KBM-7 (cell line): ENCODE results near the gene EMP1.
A peak's percentile ranks its signal among the peaks of the same experiment; 100 is the strongest.

Source experiments
- DNase-seq: peaks from one replicate; pipeline ENCODE4 v3.0.0-alpha.2; 2015
- in situ Hi-C: fragments of 300-500 bp; cut with MboI; formaldehyde crosslinking; loops from 2 replicates; pipeline ENCODE4 v1.14.3; 2020; ENCODE audit warnings: low sequenced_read_pairs, low pct_unique_long_range_greater_than_20kb, mixed read lengths

Gene EMP1

GRCh38 chr12:13193505-13194231 is 2.9 kb upstream of the EMP1 start:
- DNase-seq: no peak
- in situ Hi-C loops: no loop called here

- DNase-seq: no peak
- in situ Hi-C loops: no loop called here
Measured at GRCh38 chr12:13194401-13195110, 2.0 kb upstream of the EMP1 start.

GRCh38 chr12:13195250-13195649 is 1.3 kb upstream of the EMP1 start:
- DNase-seq: no peak
- in situ Hi-C loops: no loop called here

GRCh38 chr12:13195785-13196129 is 769 bp upstream of the EMP1 start:
- in situ Hi-C loops: no loop called here
- no peak for DNase-seq

GRCh38 chr12:13197032-13197431 is 506 bp downstream of the EMP1 start:
- no peak for DNase-seq
- in situ Hi-C loops: no loop called here

GRCh38 chr12:13197526-13198143 is 1.1 kb downstream of the EMP1 start:
- peak; percentile 64 for DNase-seq
- in situ Hi-C loops: no loop called here

- DNase-seq: no peak
- in situ Hi-C loops: no loop called here
Measured at GRCh38 chr12:13198241-13198640, 1.7 kb downstream of the EMP1 start.

- DNase-seq: no peak
- in situ Hi-C loops: no loop called here
Measured at GRCh38 chr12:13198876-13199275, 2.4 kb downstream of the EMP1 start.

GRCh38 chr12:13199592-13199991 is 3.1 kb downstream of the EMP1 start:
- DNase-seq: no peak
- in situ Hi-C loops: no loop called here

GRCh38 chr12:13200841-13201240 is 4.3 kb downstream of the EMP1 start:
- peak; percentile 66 for DNase-seq
- in situ Hi-C loops: loop anchor here (10.0 to 25.0 kb wide), 2 partner anchors 106 to 414 kb away; partner anchors contain the start of gene APOLD1

- in situ Hi-C loops: loop anchor here (10.0 to 25.0 kb wide), 2 partner anchors 108 to 416 kb away; partner anchors contain the start of gene APOLD1
- peak; percentile 61 for DNase-seq
Measured at GRCh38 chr12:13203034-13203922, 6.8 kb downstream of the EMP1 start.

GRCh38 chr12:13204428-13204827 is 7.9 kb downstream of the EMP1 start:
- in situ Hi-C loops: loop anchor here (10.0 to 25.0 kb wide), 2 partner anchors 110 to 417 kb away; partner anchors contain the start of gene APOLD1
- DNase-seq: no peak

GRCh38 chr12:13205809-13206559 is 9.5 kb downstream of the EMP1 start:
- in situ Hi-C loops: loop anchor here (10.0 to 25.0 kb wide), 2 partner anchors 111 to 419 kb away; partner anchors contain the start of gene APOLD1
- DNase-seq: peak; percentile 77

GRCh38 chr12:13206560-13206897 is 10.0 kb downstream of the EMP1 start:
- in situ Hi-C loops: loop anchor here (10.0 to 25.0 kb wide), 2 partner anchors 112 to 419 kb away; partner anchors contain the start of gene APOLD1
- no peak for DNase-seq

GRCh38 chr12:13208533-13209435 is 12.3 kb downstream of the EMP1 start:
- in situ Hi-C loops: loop anchor here (10.0 to 25.0 kb wide), 2 partner anchors 114 to 421 kb away; partner anchors contain the start of gene APOLD1
- DNase-seq: peak; percentile 59

- in situ Hi-C loops: loop anchor here (10.0 to 25.0 kb wide), 2 partner anchors 115 to 422 kb away; partner anchors contain the start of gene APOLD1
- DNase-seq: no peak
Measured at GRCh38 chr12:13209436-13210235, 13.1 kb downstream of the EMP1 start.
